H9 (cell line): ENCODE results near the gene LMO4. TPM values are rescaled to one million over a fixed set of nuclear protein-coding genes. Genes with fewer than 3 reads are reported as not detected.

ENCODE experiments used
- DNase-seq: peaks from one replicate; pipeline ENCODE4 v3.0.0-alpha.2; 2017
- H2AFZ ChIP-seq: one replicate; pipeline ENCODE4 v1.6.1; 2013; ENCODE audit warnings: mild to moderate bottlenecking, low read length, control low read depth, moderate library complexity
- H2AK5ac ChIP-seq: 2 replicates; pipeline ENCODE4 v1.6.1; 2013; ENCODE audit warnings: low read length, control low read depth, mixed read lengths; ENCODE audit not compliant: insufficient read length
- H2BK120ac ChIP-seq: one replicate; pipeline ENCODE4 v1.6.1; 2013; ENCODE audit warnings: low read depth, mild to moderate bottlenecking, low read length, control low read depth, inconsistent platforms; ENCODE audit not compliant: poor library complexity, severe bottlenecking
- H2BK12ac ChIP-seq: 2 replicates; pipeline ENCODE4 v1.6.1; 2013; ENCODE audit warnings: low read length, control low read depth, mixed read lengths, low read depth; ENCODE audit not compliant: insufficient read length
- H2BK15ac ChIP-seq: 2 replicates; pipeline ENCODE4 v1.6.1; 2013; ENCODE audit warnings: low read depth, low read length, control low read depth
- H2BK20ac ChIP-seq: one replicate; pipeline ENCODE4 v1.6.1; 2013; ENCODE audit warnings: low read depth, mild to moderate bottlenecking, low read length, control low read depth, inconsistent platforms; ENCODE audit not compliant: poor library complexity, severe bottlenecking
- H2BK5ac ChIP-seq: 2 replicates; pipeline ENCODE4 v1.6.1; 2013; ENCODE audit warnings: low read length, control low read depth, mixed read lengths; ENCODE audit not compliant: insufficient read length
- H3K14ac ChIP-seq: 2 replicates; pipeline ENCODE4 v1.6.1; 2013; ENCODE audit warnings: low read length, control low read depth; ENCODE audit not compliant: insufficient read depth
- H3K18ac ChIP-seq: 2 replicates; pipeline ENCODE4 v1.6.1; 2013; ENCODE audit warnings: low read depth, mild to moderate bottlenecking, mixed read lengths, low read length, control low read depth; ENCODE audit not compliant: insufficient read length
- H3K23ac ChIP-seq: 2 replicates; pipeline ENCODE4 v1.6.1; 2013; ENCODE audit warnings: low read length, control low read depth, mixed read lengths, low read depth; ENCODE audit not compliant: insufficient read length
- H3K23me2 ChIP-seq: 2 replicates; pipeline ENCODE4 v1.6.1; 2013; ENCODE audit warnings: low read depth, mild to moderate bottlenecking, mixed read lengths, low read length, control low read depth; ENCODE audit not compliant: insufficient read length, poor library complexity, severe bottlenecking
- H3K27ac ChIP-seq: 2 replicates; pipeline ENCODE4 v1.5.1; 2013; ENCODE audit warnings: low read length, control low read depth, mixed read lengths, low read depth; ENCODE audit not compliant: insufficient read length
- H3K27me3 ChIP-seq: 2 replicates; pipeline ENCODE4 v1.6.1; 2013; ENCODE audit warnings: low read length, control low read depth, inconsistent platforms; ENCODE audit not compliant: insufficient read depth
- H3K4ac ChIP-seq: 2 replicates; pipeline ENCODE4 v1.6.1; 2013; ENCODE audit warnings: low read depth, mild to moderate bottlenecking, control low read depth, inconsistent platforms, low read length, moderate library complexity
- H3K4me1 ChIP-seq: 2 replicates; pipeline ENCODE4 v1.6.1; 2013; ENCODE audit warnings: low read length, control low read depth, inconsistent platforms; ENCODE audit not compliant: insufficient read depth
- H3K4me2 ChIP-seq: 2 replicates; pipeline ENCODE4 v1.6.1; 2013; ENCODE audit warnings: low read length, control low read depth, mixed read lengths; ENCODE audit not compliant: insufficient read length, insufficient read depth
- H3K56ac ChIP-seq: 2 replicates; pipeline ENCODE4 v1.6.1; 2013; ENCODE audit warnings: low read depth, mild to moderate bottlenecking, mixed read lengths, low read length, control low read depth; ENCODE audit not compliant: insufficient read length
- H3K79me1 ChIP-seq: 2 replicates; pipeline ENCODE4 v1.6.1; 2013; ENCODE audit warnings: low read depth, mild to moderate bottlenecking, moderate library complexity, low read length, control low read depth, inconsistent platforms; ENCODE audit not compliant: insufficient read depth, poor library complexity, severe bottlenecking
- H3K79me2 ChIP-seq: 2 replicates; pipeline ENCODE4 v1.6.1; 2013; ENCODE audit warnings: low read length, control low read depth, inconsistent platforms; ENCODE audit not compliant: insufficient read depth
- H3K9ac ChIP-seq: 2 replicates; pipeline ENCODE4 v1.6.1; 2013; ENCODE audit warnings: low read length, control low read depth, mixed read lengths; ENCODE audit not compliant: insufficient read length; ENCODE audit errors: extremely low read depth
- H3K9me3 ChIP-seq: one replicate; pipeline ENCODE4 v1.6.1; 2013; ENCODE audit warnings: low read depth, low read length, inconsistent platforms; ENCODE audit not compliant: control insufficient read depth
- H3T11ph ChIP-seq: one replicate; pipeline ENCODE4 v1.6.1; 2013; ENCODE audit warnings: mild to moderate bottlenecking, low read length, control low read depth, inconsistent platforms
- H4K20me1 ChIP-seq: one replicate; pipeline ENCODE4 v1.6.1; 2013; ENCODE audit not compliant: control insufficient read depth, insufficient read length, insufficient read depth
- H4K5ac ChIP-seq: 2 replicates; pipeline ENCODE4 v1.6.1; 2013; ENCODE audit warnings: low read depth, mild to moderate bottlenecking, mixed read lengths, low read length, control low read depth; ENCODE audit not compliant: insufficient read length
- H4K8ac ChIP-seq: replicated peaks from 2 replicates; pipeline ENCODE4 v1.6.1; 2013; ENCODE audit warnings: low read length, control low read depth, mixed read lengths, low read depth; ENCODE audit not compliant: insufficient read length
- H4K91ac ChIP-seq: 2 replicates; pipeline ENCODE4 v1.6.1; 2013; ENCODE audit warnings: low read depth, mild to moderate bottlenecking, moderate library complexity, mixed read lengths, low read length, control low read depth; ENCODE audit not compliant: insufficient read length
- H3K27ac Mint-ChIP-seq, 3 experiments: 2 replicates in 2 of 3; 3 replicates in 1 of 3; pipeline ENCODE4 v1.8.0; 2020 to 2021; ENCODE audit warnings: mixed read lengths in 3 of 3, mild to moderate bottlenecking in 1 of 3, moderate library complexity in 1 of 3
- H3K27me3 Mint-ChIP-seq: 2 replicates; pipeline ENCODE4 v1.8.0; 2021; ENCODE audit warnings: low read depth, mild to moderate bottlenecking, moderate library complexity, mixed read lengths
- H3K36me3 Mint-ChIP-seq, 3 experiments: 2 replicates in 2 of 3; 3 replicates in 1 of 3; pipeline ENCODE4 v1.8.0; 2020 to 2021; ENCODE audit warnings: low read depth in 3 of 3, mixed read lengths in 3 of 3; ENCODE audit not compliant: insufficient read depth in 1 of 3
- H3K4me1 Mint-ChIP-seq, 2 experiments: 2 replicates each; pipeline ENCODE4 v1.8.0; 2020; ENCODE audit warnings: mixed read lengths in 2 of 2
- H3K4me3 Mint-ChIP-seq, 2 experiments: 2 replicates in 1 of 2; 3 replicates in 1 of 2; pipeline ENCODE4 v1.8.0; 2020 to 2021; ENCODE audit warnings: mild to moderate bottlenecking in 2 of 2, mixed read lengths in 2 of 2, moderate library complexity in 1 of 2
- H3K9me3 Mint-ChIP-seq, 2 experiments: 2 replicates in 1 of 2; 3 replicates in 1 of 2; pipeline ENCODE4 v1.8.0; 2020; ENCODE audit warnings: mild to moderate bottlenecking in 2 of 2, mixed read lengths in 2 of 2, moderate library complexity in 1 of 2
- WGBS: extraction: QIAGEN DNeasy Blood & Tissue Kit; methylation state at CpG from one replicate; pipeline ENCODE4 v1.1.7; 2013; ENCODE audit warnings: missing lambda C conversion rate, low lambda C conversion rate, mixed read lengths; ENCODE audit not compliant: insufficient read length; ENCODE audit errors: extremely low coverage; 5-methylcytosine and 5-hydroxymethylcytosine counted together
- total RNA-seq: library from RNA; stranded (reverse); gene quantifications from 2 replicates; pipeline ENCODE4 v1.2.1, GENCODE V29; 2021
- TF ChIP-seq, protein P1 (sequence below): fragments of 200-600 bp; sonication (generic); conservative IDR thresholded peaks from 3 replicates; pipeline ENCODE4 v1.8.0; 2021; ENCODE audit warnings: antibody characterized with exemption, mild to moderate bottlenecking

LMO4 gene
- total RNA-seq, 1 experiment from 2014 or later, result 64.9 TPM

DNA sequence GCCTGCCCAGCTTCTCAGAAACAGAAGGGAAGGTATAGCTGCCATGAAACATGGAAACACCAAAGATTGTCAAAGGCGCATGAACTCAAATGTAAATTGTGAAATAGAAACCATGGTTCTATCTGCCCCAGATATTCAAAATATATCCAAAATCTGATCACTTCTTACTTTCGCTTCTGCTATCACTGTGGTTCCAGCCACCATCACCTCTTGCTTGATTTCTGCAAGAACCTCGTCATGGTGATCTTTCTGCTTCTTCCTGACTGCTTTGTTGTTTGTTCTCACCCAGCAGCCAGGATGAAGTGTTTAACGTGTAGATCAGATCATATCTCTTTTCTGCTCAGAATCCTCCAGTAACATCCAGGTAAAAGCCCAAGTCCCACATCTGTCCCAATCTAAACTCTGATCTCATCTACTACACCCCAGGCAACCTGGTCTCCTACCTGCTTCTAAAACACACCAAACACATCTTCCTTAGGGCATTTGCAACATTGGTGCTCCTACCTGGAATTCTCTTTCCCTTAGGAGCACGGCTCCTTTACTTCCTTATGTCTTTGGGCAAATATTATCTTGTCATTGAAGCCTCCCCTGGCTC, 10.5 kb upstream of the LMO4 start:
- Histone ChIP-seq H2AK5ac (no peak overlapping the region), H4K91ac (no peak overlapping the region), H3K9ac (no peak overlapping the region), H2BK120ac (no peak overlapping the region), H2BK15ac (no peak overlapping the region), H2BK12ac (no peak overlapping the region), H2AFZ (no peak overlapping the region), H3K14ac (no peak overlapping the region), H3K56ac (no peak overlapping the region), H3K18ac (no peak overlapping the region), H4K8ac (no peak overlapping the region), H3K23ac (no peak overlapping the region), H2BK20ac (no peak overlapping the region), H4K5ac (no peak overlapping the region), H3K27me3 (no peaks in the 10 kb centered on the region), H3K9me3 (no peaks in the 10 kb centered on the region), H3T11ph (no peak overlapping the region), H3K4me1 (no peaks in the 10 kb centered on the region), H4K20me1 (no peaks in the 10 kb centered on the region), H3K79me2 (no peaks in the 10 kb centered on the region), H3K23me2 (no peaks in the 10 kb centered on the region), H2BK5ac (no peak overlapping the region), H3K4me2 (no peak overlapping the region), H3K4ac (no peak overlapping the region), H3K27ac (no peak overlapping the region), H3K79me1 (no peaks in the 10 kb centered on the region)
- no CpG with 5 or more reads among the region's 5 CpGs for WGBS
- no peaks in the 10 kb centered on the region for H3K36me3 Mint-ChIP-seq
- no peak overlapping the region for H3K27ac Mint-ChIP-seq
- TF ChIP-seq, protein P1, sequence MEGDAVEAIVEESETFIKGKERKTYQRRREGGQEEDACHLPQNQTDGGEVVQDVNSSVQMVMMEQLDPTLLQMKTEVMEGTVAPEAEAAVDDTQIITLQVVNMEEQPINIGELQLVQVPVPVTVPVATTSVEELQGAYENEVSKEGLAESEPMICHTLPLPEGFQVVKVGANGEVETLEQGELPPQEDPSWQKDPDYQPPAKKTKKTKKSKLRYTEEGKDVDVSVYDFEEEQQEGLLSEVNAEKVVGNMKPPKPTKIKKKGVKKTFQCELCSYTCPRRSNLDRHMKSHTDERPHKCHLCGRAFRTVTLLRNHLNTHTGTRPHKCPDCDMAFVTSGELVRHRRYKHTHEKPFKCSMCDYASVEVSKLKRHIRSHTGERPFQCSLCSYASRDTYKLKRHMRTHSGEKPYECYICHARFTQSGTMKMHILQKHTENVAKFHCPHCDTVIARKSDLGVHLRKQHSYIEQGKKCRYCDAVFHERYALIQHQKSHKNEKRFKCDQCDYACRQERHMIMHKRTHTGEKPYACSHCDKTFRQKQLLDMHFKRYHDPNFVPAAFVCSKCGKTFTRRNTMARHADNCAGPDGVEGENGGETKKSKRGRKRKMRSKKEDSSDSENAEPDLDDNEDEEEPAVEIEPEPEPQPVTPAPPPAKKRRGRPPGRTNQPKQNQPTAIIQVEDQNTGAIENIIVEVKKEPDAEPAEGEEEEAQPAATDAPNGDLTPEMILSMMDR, result no peak
- no peak for DNase-seq
- no peaks in the 10 kb centered on the region; the same call in 1 of the 2 replicates for H3K27me3 Mint-ChIP-seq
- H3K9me3 Mint-ChIP-seq, result no peaks in the 10 kb centered on the region
- no peaks in the 10 kb centered on the region for H3K4me1 Mint-ChIP-seq
- no peak overlapping the region for H3K4me3 Mint-ChIP-seq
